GM12892 (cell line): ENCODE measurements around the gene TUBB1.

ENCODE experiments used
- POLR2A ChIP-seq: IDR thresholded peaks from 2 replicates; pipeline ENCODE4 v1.6.1; 2011; ENCODE audit warnings: low read depth, low read length, control low read depth
- POLR2AphosphoS5 ChIP-seq: IDR thresholded peaks from 2 replicates; pipeline ENCODE4 v1.6.1; 2011; ENCODE audit warnings: low read depth, low read length, control low read depth

DNA sequence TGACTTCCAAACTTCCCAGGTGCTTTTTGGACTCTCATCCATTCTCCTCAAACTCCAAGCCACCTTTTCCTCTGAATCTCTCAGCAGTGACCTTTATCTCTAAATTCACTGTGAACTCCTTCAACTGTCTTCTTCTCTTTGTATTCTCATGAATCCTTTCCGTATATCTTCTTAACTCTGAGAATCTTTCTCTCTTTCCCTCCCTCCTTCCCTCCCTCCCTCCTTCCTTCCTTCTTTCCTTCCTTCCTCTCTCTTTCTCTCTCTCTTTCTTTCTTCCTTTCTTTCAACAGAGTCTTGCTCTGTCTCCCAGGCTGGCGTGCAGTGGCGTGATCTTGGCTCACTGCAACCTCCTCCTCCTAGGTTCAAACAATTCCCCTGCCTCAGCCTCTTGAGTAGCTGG lies 27.6 kb downstream of the TUBB1 start:
- TF ChIP-seq POLR2AphosphoS5 (no peak), POLR2A (no peak)
